GM21825 (cell line): ENCODE results near the gene TTC24.
A peak's percentile ranks its signal among the peaks of the same experiment; 100 is the strongest.

Experiments used
- ATAC-seq: cut with Tn5 transposase; IDR thresholded peaks from one replicate; pipeline ENCODE4 v1.9.1; 2021; ENCODE audit warnings: mild to moderate bottlenecking, moderate library complexity; ENCODE audit not compliant: unreplicated experiment

TTC24 gene

GRCh38 chr1:156553860-156554485 lies 25.6 kb upstream of the TTC24 start:
- ATAC-seq, result no peak

- ATAC-seq, result no peak
Observed at GRCh38 chr1:156554971-156555370, 24.6 kb upstream of the TTC24 start.

- no peak for ATAC-seq
Observed at GRCh38 chr1:156555715-156556114, 23.8 kb upstream of the TTC24 start.

- no peak for ATAC-seq
Observed at GRCh38 chr1:156556354-156556753, 23.2 kb upstream of the TTC24 start.

GRCh38 chr1:156559086-156559796 lies 20.3 kb upstream of the TTC24 start:
- no peak for ATAC-seq

- ATAC-seq, result no peak
Observed at GRCh38 chr1:156559797-156560385, 19.6 kb upstream of the TTC24 start.

GRCh38 chr1:156560585-156561163 lies 18.8 kb upstream of the TTC24 start:
- no peak for ATAC-seq

- no peak for ATAC-seq
Observed at GRCh38 chr1:156565519-156565918, 14.0 kb upstream of the TTC24 start.

GRCh38 chr1:156566436-156566835 lies 13.1 kb upstream of the TTC24 start:
- no peak for ATAC-seq

- ATAC-seq, result no peak
Observed at GRCh38 chr1:156571261-156571852, 8.2 kb upstream of the TTC24 start.

GRCh38 chr1:156571919-156572662 lies 7.4 kb upstream of the TTC24 start, which contains the start of gene IQGAP3:
TSS of gene IQGAP3 (minus strand) at chr1:156572565. CDS start at chr1:156572529, 36 bp downstream.
- ATAC-seq, result peak; percentile 73

- no peak for ATAC-seq
Observed at GRCh38 chr1:156572663-156573018, 6.9 kb upstream of the TTC24 start.

- ATAC-seq, result no peak
Observed at GRCh38 chr1:156574039-156574633, 5.4 kb upstream of the TTC24 start.

GRCh38 chr1:156577550-156577949 lies 2.0 kb upstream of the TTC24 start:
- ATAC-seq, result no peak

- no peak for ATAC-seq
Observed at GRCh38 chr1:156578055-156578454, 1.5 kb upstream of the TTC24 start.

GRCh38 chr1:156581661-156582387 lies 2.3 kb downstream of the TTC24 start:
- ATAC-seq, result no peak

GRCh38 chr1:156582388-156583017 lies 3.0 kb downstream of the TTC24 start:
- no peak for ATAC-seq

- ATAC-seq, result no peak
Observed at GRCh38 chr1:156583821-156584622, 4.5 kb downstream of the TTC24 start.
